HEK293T (cell line): Measurements from ENCODE around the gene JAG2.

Experiments
- ARNT ChIP-seq: fragments of 450-650 bp; IDR thresholded peaks from 2 replicates; pipeline ENCODE4 v1.6.1; 2017; ENCODE audit warnings: mild to moderate bottlenecking
- BHLHE40 ChIP-seq: fragments of 450-650 bp; IDR thresholded peaks from 2 replicates; pipeline ENCODE4 v1.6.1; 2016; ENCODE audit warnings: mild to moderate bottlenecking, moderate library complexity, borderline replicate concordance
- ELF4 ChIP-seq: fragments of 450-650 bp; IDR thresholded peaks from 2 replicates; pipeline ENCODE4 v1.6.1; 2017; ENCODE audit warnings: antibody characterized with exemption
- FOXA1 ChIP-seq: fragments of 450-650 bp; IDR thresholded peaks from 2 replicates; pipeline ENCODE4 v1.6.1; 2016; ENCODE audit warnings: mild to moderate bottlenecking
- FOXK2 ChIP-seq: fragments of 450-650 bp; IDR thresholded peaks from 2 replicates; pipeline ENCODE4 v1.6.1; 2016; ENCODE audit warnings: mild to moderate bottlenecking
- FOXM1 ChIP-seq: fragments of 450-650 bp; IDR thresholded peaks from 2 replicates; pipeline ENCODE4 v1.6.1; 2017; ENCODE audit warnings: mild to moderate bottlenecking, borderline replicate concordance
- HDGF ChIP-seq: fragments of 450-650 bp; IDR thresholded peaks from 2 replicates; pipeline ENCODE4 v1.6.1; 2017; ENCODE audit warnings: antibody characterized with exemption, borderline replicate concordance
- L3MBTL2 ChIP-seq: fragments of 450-650 bp; conservative IDR thresholded peaks from 2 replicates; pipeline ENCODE4 v1.6.1; 2016; ENCODE audit warnings: mild to moderate bottlenecking
- LEF1 ChIP-seq: fragments of 450-650 bp; IDR thresholded peaks from 2 replicates; pipeline ENCODE4 v1.6.1; 2017; ENCODE audit warnings: mild to moderate bottlenecking, borderline replicate concordance
- NFRKB ChIP-seq: fragments of 450-650 bp; IDR thresholded peaks from 2 replicates; pipeline ENCODE4 v1.6.1; 2016; ENCODE audit warnings: mild to moderate bottlenecking, moderate library complexity
- SUZ12 ChIP-seq: fragments of 450-650 bp; IDR thresholded peaks from 2 replicates; pipeline ENCODE4 v1.6.1; 2016; ENCODE audit warnings: mild to moderate bottlenecking
- ZNF384 ChIP-seq: fragments of 450-650 bp; IDR thresholded peaks from 2 replicates; pipeline ENCODE4 v1.6.1; 2016
- TF ChIP-seq, protein P1 (sequence below): fragments of 450-650 bp; IDR thresholded peaks from 2 replicates; pipeline ENCODE4 v1.6.1; 2016

- TF ChIP-seq FOXM1 (no peak), BHLHE40 (no peak), L3MBTL2 (no peak), FOXA1 (no peak), ARNT (no peak), NFRKB (no peak), SUZ12 (no peak), ELF4 (no peak), LEF1 (no peak), HDGF (no peak), FOXK2 (no peak), ZNF384 (no peak)
- TF ChIP-seq, protein P1, sequence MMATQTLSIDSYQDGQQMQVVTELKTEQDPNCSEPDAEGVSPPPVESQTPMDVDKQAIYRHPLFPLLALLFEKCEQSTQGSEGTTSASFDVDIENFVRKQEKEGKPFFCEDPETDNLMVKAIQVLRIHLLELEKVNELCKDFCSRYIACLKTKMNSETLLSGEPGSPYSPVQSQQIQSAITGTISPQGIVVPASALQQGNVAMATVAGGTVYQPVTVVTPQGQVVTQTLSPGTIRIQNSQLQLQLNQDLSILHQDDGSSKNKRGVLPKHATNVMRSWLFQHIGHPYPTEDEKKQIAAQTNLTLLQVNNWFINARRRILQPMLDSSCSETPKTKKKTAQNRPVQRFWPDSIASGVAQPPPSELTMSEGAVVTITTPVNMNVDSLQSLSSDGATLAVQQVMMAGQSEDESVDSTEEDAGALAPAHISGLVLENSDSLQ, result no peak
Observed at GRCh38 chr14:105195051-105195450, 26.5 kb upstream of the JAG2 start.
